HCT116 (cell line): Measurements from ENCODE around the gene ST7L. TPM values are rescaled to one million over a fixed set of nuclear protein-coding genes. Genes with fewer than 3 reads are reported as not detected.

ENCODE experiments used
- ATAC-seq: fragments of 200-7000 bp; cut with Tn5 transposase; 2 replicates; pipeline ENCODE4 v1.9.1; 2020; ENCODE audit warnings: mild to moderate bottlenecking, moderate library complexity
- BruUV-seq: library from RNA; stranded (reverse); fragments of 400-500 nt; replicated peaks from 2 replicates; lab custom pipeline; 2021; lab: Mats Ljungman, UMichigan
- CTCF ChIA-PET: fragments of 300-600 bp; sonication (Branson Sonifier 250); formaldehyde crosslinking; loops from one replicate; lab custom pipeline; 2021; ENCODE audit warnings: antibody characterized with exemption; lab: Charles Lee
- POLR2A ChIA-PET: fragments of 300-600, 350-600 bp; sonication (Branson Sonifier 250); formaldehyde crosslinking; loops from one replicate; lab custom pipeline; 2021; ENCODE audit warnings: antibody characterized with exemption; lab: Charles Lee
- RAD21 ChIA-PET, 2 experiments: fragments of 300-600 bp; sonication (Branson Sonifier 250); formaldehyde crosslinking; loops; one replicate each; lab custom pipeline; 2023; ENCODE audit warnings: low total read pairs in 2 of 2; ENCODE audit not compliant: uncharacterized antibody in 2 of 2, unreplicated experiment in 2 of 2, low non-redundant PET in 1 of 2; lab: Charles Lee
- DNase-seq: peaks from one replicate; pipeline ENCODE4 v3.0.0-alpha.2; 2010; ENCODE audit warnings: low read depth, low spot score
- H2AFZ ChIP-seq: fragments of 200-600 bp; shearing (Covaris generic), sonication (generic); 2 replicates; pipeline ENCODE4 v1.6.1; 2017; ENCODE audit warnings: low read depth, mixed run types, mixed read lengths, antibody characterized with exemption, low read length; ENCODE audit not compliant: poor library complexity, severe bottlenecking
- H3K27ac ChIP-seq: 2 replicates; pipeline ENCODE4 v1.5.1; 2012; ENCODE audit warnings: low read depth, low read length
- H3K27me3 ChIP-seq: fragments of 200-600 bp; sonication (generic); 2 replicates; pipeline ENCODE4 v1.6.1; 2016; ENCODE audit warnings: mixed run types, low read length, mixed read lengths; ENCODE audit not compliant: insufficient read depth
- H3K36me3 ChIP-seq, 2 experiments: fragments of 200-500 bp in 1 of 2; fragments of 200-600 bp in 1 of 2; sonication (Bioruptor generic) in 1 of 2; sonication (generic) in 1 of 2; 2 replicates each; pipeline versions ENCODE4 v1.5.1 to v1.6.1; 2014 to 2016; ENCODE audit warnings: low read length in 2 of 2, inconsistent platforms in 1 of 2, mixed read lengths in 1 of 2, mixed run types in 1 of 2; ENCODE audit not compliant: insufficient read depth in 2 of 2, control insufficient read depth in 1 of 2
- H3K4me1 ChIP-seq, 2 experiments: fragments of 200-600 bp in 1 of 2; sonication (generic) in 1 of 2; 2 replicates each; pipeline versions ENCODE4 v1.5.1 to v1.6.1; 2012 to 2017; ENCODE audit warnings: low read length in 2 of 2, inconsistent platforms in 1 of 2, mild to moderate bottlenecking in 1 of 2, mixed read lengths in 1 of 2, mixed run types in 1 of 2, moderate library complexity in 1 of 2; ENCODE audit not compliant: insufficient read depth in 2 of 2, control insufficient read depth in 1 of 2
- H3K4me2 ChIP-seq: fragments of 200-600 bp; sonication (generic); 2 replicates; pipeline ENCODE4 v1.6.1; 2017; ENCODE audit warnings: mixed run types, low read length, mixed read lengths
- H3K4me3 ChIP-seq, 2 experiments: fragments of 200-600 bp in 1 of 2; sonication (generic) in 1 of 2; replicated peaks in 1 of 2; 2 replicates each; pipeline ENCODE4 v1.5.1; 2011 to 2016; ENCODE audit warnings: low read length in 2 of 2, control low read depth in 1 of 2, low read depth in 1 of 2, mild to moderate bottlenecking in 1 of 2, mixed read lengths in 1 of 2, mixed run types in 1 of 2
- H3K79me2 ChIP-seq: fragments of 200-600 bp; sonication (generic); 2 replicates; pipeline ENCODE4 v1.6.1; 2017; ENCODE audit warnings: mild to moderate bottlenecking, mixed run types, low read length, moderate library complexity, mixed read lengths; ENCODE audit not compliant: insufficient read depth
- H3K9ac ChIP-seq: fragments of 200-600 bp; sonication (generic); 2 replicates; pipeline ENCODE4 v1.6.1; 2016; ENCODE audit warnings: low read length, mixed read lengths
- H3K9me2 ChIP-seq: fragments of 200-600 bp; sonication (generic), shearing (Covaris generic); 2 replicates; pipeline ENCODE4 v1.6.1; 2017; ENCODE audit warnings: mixed run types, mild to moderate bottlenecking, moderate library complexity; ENCODE audit not compliant: insufficient read depth
- H3K9me3 ChIP-seq, 2 experiments: fragments of 200-500 bp in 1 of 2; fragments of 200-600 bp in 1 of 2; sonication (Bioruptor generic) in 1 of 2; sonication (generic) in 1 of 2; 2 replicates each; pipeline ENCODE4 v1.6.1; 2014 to 2017; ENCODE audit warnings: low read length in 2 of 2, mixed read lengths in 2 of 2, inconsistent platforms in 1 of 2, low read depth in 1 of 2, mild to moderate bottlenecking in 1 of 2, mixed run types in 1 of 2, moderate library complexity in 1 of 2; ENCODE audit not compliant: control insufficient read depth in 1 of 2, insufficient read depth in 1 of 2
- H4K20me1 ChIP-seq: fragments of 200-600 bp; sonication (generic), shearing (Covaris generic); 2 replicates; pipeline ENCODE4 v1.6.1; 2017; ENCODE audit warnings: mixed run types, mild to moderate bottlenecking, moderate library complexity; ENCODE audit not compliant: insufficient read depth
- CBX3 ChIP-seq: IDR thresholded peaks from 2 replicates; pipeline ENCODE4 v1.6.1; 2012; ENCODE audit warnings: low read depth
- CEBPB ChIP-seq: IDR thresholded peaks from 2 replicates; pipeline ENCODE4 v1.6.1; 2012; ENCODE audit warnings: low read depth
- EGR1 ChIP-seq: IDR thresholded peaks from 2 replicates; pipeline ENCODE4 v1.6.1; 2012; ENCODE audit warnings: low read depth
- EZH2 ChIP-seq: fragments of 200-600 bp; sonication (generic); IDR thresholded peaks from 2 replicates; pipeline ENCODE4 v1.6.1; 2017; ENCODE audit warnings: antibody characterized with exemption, mixed run types
- EZH2phosphoT487 ChIP-seq: fragments of 200-600 bp; IDR thresholded peaks from 2 replicates; pipeline ENCODE4 v1.6.1; 2018; ENCODE audit warnings: antibody characterized with exemption, borderline replicate concordance
- POLR2AphosphoS5 ChIP-seq: IDR thresholded peaks from 2 replicates; pipeline ENCODE4 v1.6.1; 2011; ENCODE audit warnings: mild to moderate bottlenecking, low read depth, low read length, moderate library complexity
- RAD21 ChIP-seq: IDR thresholded peaks from 2 replicates; pipeline ENCODE4 v1.6.1; 2012; ENCODE audit warnings: low read depth, mild to moderate bottlenecking
- REST ChIP-seq: IDR thresholded peaks from 2 replicates; pipeline ENCODE4 v1.6.1; 2012; ENCODE audit warnings: low read depth
- SP1 ChIP-seq: IDR thresholded peaks from 2 replicates; pipeline ENCODE4 v1.6.1; 2012; ENCODE audit warnings: low read depth
- SRF ChIP-seq: IDR thresholded peaks from 2 replicates; pipeline ENCODE4 v1.6.1; 2012; ENCODE audit warnings: low read depth
- TCF7L2 ChIP-seq: IDR thresholded peaks from 2 replicates; pipeline ENCODE4 v1.7.0; 2011; ENCODE audit warnings: borderline replicate concordance, inconsistent platforms; ENCODE audit not compliant: insufficient read depth, insufficient read length; ENCODE audit errors: extremely low read depth
- ZFX ChIP-seq: fragments of 450-650 bp; IDR thresholded peaks from 2 replicates; pipeline ENCODE4 v1.6.1; 2017
- intact Hi-C: fragments of 100-400 bp; cut with micrococcal nuclease; formaldehyde crosslinking; loops from 2 replicates; pipeline ENCODE4 v1.10.0; 2022
- total RNA-seq: library from RNA; stranded (reverse); gene quantifications from one replicate; pipeline ENCODE4 v1.2.1, GENCODE V29; 2021; ENCODE audit not compliant: unreplicated experiment

ST7L gene
- total RNA-seq, 1 experiment from 2014 or later: 19.9 TPM

DNA sequence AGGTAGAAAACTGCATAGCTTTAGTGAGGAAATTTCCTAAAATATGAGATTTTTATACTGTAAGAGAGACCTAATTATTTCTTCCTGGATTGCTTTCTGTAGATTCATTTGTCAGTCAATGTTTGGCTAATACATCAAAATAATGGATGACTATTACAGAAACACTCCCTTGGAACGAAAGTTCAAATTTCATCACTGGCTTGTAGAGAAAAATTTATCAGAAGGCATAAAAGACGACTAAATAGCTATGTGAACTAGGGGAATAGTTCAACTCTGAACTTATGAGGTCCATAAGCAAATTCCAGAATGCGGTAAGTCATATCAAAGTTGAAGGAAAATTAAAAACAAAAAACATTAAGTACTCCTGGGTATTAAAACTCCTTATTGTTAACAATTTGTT lies 74.2 kb downstream of the ST7L start:
- no peaks in the 10 kb centered on the region for H4K20me1 ChIP-seq
- no peaks in the 10 kb centered on the region for H3K36me3 ChIP-seq
- no peak for TF ChIP-seq RAD21
- TF ChIP-seq CBX3: no peak
- no peak for TF ChIP-seq EGR1
- TF ChIP-seq REST: no peak
- TF ChIP-seq EZH2phosphoT487: no peak
- TF ChIP-seq TCF7L2: no peak
- TF ChIP-seq CEBPB: no peak
- no peak for TF ChIP-seq POLR2AphosphoS5
- TF ChIP-seq EZH2: no peak
- no peak for TF ChIP-seq SRF
- no peak for TF ChIP-seq SP1
- TF ChIP-seq ZFX: no peak
- ATAC-seq: no peak
- H3K9me3 ChIP-seq: no peaks in the 10 kb centered on the region
- BruUV-seq: no TSS peak
- intact Hi-C loops: no loop called here
- H3K79me2 ChIP-seq: no peaks in the 10 kb centered on the region
- DNase-seq: no peak
- H3K4me1 ChIP-seq: peaks cover 19 to 37% of the 10 kb centered on the region in 2 experiments
- H3K27ac ChIP-seq: peak overlapping the region; percentile 62; the same call in 1 of the 2 replicates
- ChIA-PET CTCF (interaction anchor here (1.4 kb wide), 1 partner anchor 10 kb away, joined by 3 read pairs; no protein-coding TSS in a partner anchor), POLR2A (interaction anchor here (1.5 kb wide), 1 partner anchor 13 kb away, joined by 6 read pairs; no protein-coding TSS in a partner anchor), RAD21 (no interaction called here)
- peak overlapping the region; percentile 18 for H2AFZ ChIP-seq
- no peaks in the 10 kb centered on the region for H3K27me3 ChIP-seq
- no peak overlapping the region; a peak in 1 of 4 replicates for H3K4me3 ChIP-seq
- H3K9ac ChIP-seq: peak overlapping the region; percentile 55
- H3K9me2 ChIP-seq: no peaks in the 10 kb centered on the region
- peak overlapping the region; percentile 66 for H3K4me2 ChIP-seq
